Osteoblast (primary cell): Measurements from ENCODE around the gene NUDC. TPM values are rescaled to one million over a fixed set of nuclear protein-coding genes. Genes with fewer than 3 reads are reported as not detected.

Experiments
- DNase-seq: peaks from one replicate; pipeline ENCODE4 v3.0.0; 2011; ENCODE audit warnings: low spot score, mixed read lengths; ENCODE audit not compliant: insufficient read length; ENCODE audit errors: missing footprints
- H2AFZ ChIP-seq: 2 replicates; pipeline ENCODE4 v1.6.0; 2011; ENCODE audit warnings: mild to moderate bottlenecking, low read length
- H3K27ac ChIP-seq: 2 replicates; pipeline ENCODE4 v1.5.1; 2011; ENCODE audit warnings: mild to moderate bottlenecking, low read depth, low read length, moderate library complexity
- H3K27me3 ChIP-seq: 2 replicates; pipeline ENCODE4 v1.6.0; 2012; ENCODE audit warnings: mild to moderate bottlenecking, control low read depth, inconsistent platforms, low read length, moderate library complexity; ENCODE audit not compliant: insufficient read depth
- H3K36me3 ChIP-seq: 2 replicates; pipeline ENCODE4 v1.5.1; 2011; ENCODE audit warnings: mild to moderate bottlenecking, low read length, control low read depth, moderate library complexity; ENCODE audit not compliant: insufficient read depth
- H3K4me1 ChIP-seq: 2 replicates; pipeline ENCODE4 v1.5.1; 2011; ENCODE audit warnings: mild to moderate bottlenecking, low read length, control low read depth, moderate library complexity; ENCODE audit not compliant: insufficient read depth
- H3K4me2 ChIP-seq: 2 replicates; pipeline ENCODE4 v1.6.0; 2011; ENCODE audit warnings: mild to moderate bottlenecking, low read length; ENCODE audit not compliant: insufficient read depth
- H3K4me3 ChIP-seq: fragments of 200-600 bp; sonication (generic); 3 replicates; pipeline ENCODE4 v1.5.1; 2012; ENCODE audit warnings: mild to moderate bottlenecking, low read length, inconsistent platforms; ENCODE audit not compliant: insufficient read depth
- H3K79me2 ChIP-seq: 2 replicates; pipeline ENCODE4 v1.6.0; 2012; ENCODE audit warnings: mild to moderate bottlenecking, low read length, control low read depth, inconsistent platforms; ENCODE audit not compliant: insufficient read depth
- H3K9me3 ChIP-seq: 2 replicates; pipeline ENCODE4 v1.5.1; 2011; ENCODE audit warnings: low read depth, low read length, control low read depth
- H4K20me1 ChIP-seq: 2 replicates; pipeline ENCODE4 v1.6.0; 2012; ENCODE audit warnings: mild to moderate bottlenecking, low read length, control low read depth; ENCODE audit not compliant: insufficient read depth
- total RNA-seq: library from RNA; depleted of rRNA; stranded (reverse); fragments of >200 nt; gene quantifications from 2 replicates; pipeline ENCODE4 v1.2.3, GENCODE V29; 2012
- TF ChIP-seq, protein P1 (sequence below): IDR thresholded peaks from 2 replicates; pipeline ENCODE4 v1.5.1; 2011; ENCODE audit warnings: mild to moderate bottlenecking, low read depth, low read length, moderate library complexity; ENCODE audit errors: extremely low read depth

The NUDC gene
- total RNA-seq, 1 donor, result 15.9 TPM

DNA sequence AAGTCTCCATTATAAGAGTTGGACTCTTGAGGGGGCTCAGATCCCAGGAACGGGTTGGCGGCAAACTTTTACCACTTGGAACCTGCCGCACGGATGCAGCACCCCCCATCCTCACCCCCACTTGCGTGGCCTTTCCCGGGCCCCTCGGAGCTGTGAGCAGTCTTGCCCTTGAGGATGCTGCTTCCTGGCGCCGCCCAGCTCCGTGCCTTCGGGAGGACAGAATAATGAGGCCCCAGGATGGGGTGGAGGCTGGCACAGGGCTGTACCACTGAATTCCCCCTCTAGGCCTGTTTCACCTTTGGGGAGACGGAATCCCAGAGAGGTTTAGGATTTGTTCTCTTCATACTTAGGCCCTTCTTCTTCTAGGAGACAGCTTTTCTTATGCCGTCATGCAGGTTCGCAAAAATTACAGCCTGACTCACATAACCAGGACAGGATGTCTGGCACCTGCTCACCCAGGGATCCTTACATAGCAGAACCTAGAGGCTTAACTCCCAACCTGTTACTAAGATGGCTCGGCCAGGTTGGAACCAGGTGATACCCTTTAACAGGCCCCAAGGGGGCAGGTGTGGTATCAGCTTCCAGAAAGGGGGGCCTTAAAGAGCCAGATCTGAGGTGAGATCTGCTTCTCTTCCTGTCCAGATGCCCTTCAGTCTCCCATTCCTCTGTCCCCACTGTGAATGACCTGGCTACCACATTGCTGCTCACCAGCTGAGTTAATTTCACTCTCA lies 73.4 kb downstream of the NUDC start:
- Histone ChIP-seq H3K4me2 (peak overlapping the region; percentile 84), H4K20me1 (no peaks in the 10 kb centered on the region), H3K36me3 (no peaks in the 10 kb centered on the region), H3K4me3 (peak overlapping the region; percentile 76), H3K79me2 (peaks cover 5% of the 10 kb centered on the region), H3K27me3 (peaks cover 6% of the 10 kb centered on the region), H3K27ac (no peak overlapping the region), H2AFZ (peak overlapping the region; percentile 62), H3K4me1 (peaks cover 34% of the 10 kb centered on the region), H3K9me3 (no peaks in the 10 kb centered on the region)
- DNase-seq, result peak; percentile 75
- TF ChIP-seq, protein P1, sequence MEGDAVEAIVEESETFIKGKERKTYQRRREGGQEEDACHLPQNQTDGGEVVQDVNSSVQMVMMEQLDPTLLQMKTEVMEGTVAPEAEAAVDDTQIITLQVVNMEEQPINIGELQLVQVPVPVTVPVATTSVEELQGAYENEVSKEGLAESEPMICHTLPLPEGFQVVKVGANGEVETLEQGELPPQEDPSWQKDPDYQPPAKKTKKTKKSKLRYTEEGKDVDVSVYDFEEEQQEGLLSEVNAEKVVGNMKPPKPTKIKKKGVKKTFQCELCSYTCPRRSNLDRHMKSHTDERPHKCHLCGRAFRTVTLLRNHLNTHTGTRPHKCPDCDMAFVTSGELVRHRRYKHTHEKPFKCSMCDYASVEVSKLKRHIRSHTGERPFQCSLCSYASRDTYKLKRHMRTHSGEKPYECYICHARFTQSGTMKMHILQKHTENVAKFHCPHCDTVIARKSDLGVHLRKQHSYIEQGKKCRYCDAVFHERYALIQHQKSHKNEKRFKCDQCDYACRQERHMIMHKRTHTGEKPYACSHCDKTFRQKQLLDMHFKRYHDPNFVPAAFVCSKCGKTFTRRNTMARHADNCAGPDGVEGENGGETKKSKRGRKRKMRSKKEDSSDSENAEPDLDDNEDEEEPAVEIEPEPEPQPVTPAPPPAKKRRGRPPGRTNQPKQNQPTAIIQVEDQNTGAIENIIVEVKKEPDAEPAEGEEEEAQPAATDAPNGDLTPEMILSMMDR, result no peak

DNA sequence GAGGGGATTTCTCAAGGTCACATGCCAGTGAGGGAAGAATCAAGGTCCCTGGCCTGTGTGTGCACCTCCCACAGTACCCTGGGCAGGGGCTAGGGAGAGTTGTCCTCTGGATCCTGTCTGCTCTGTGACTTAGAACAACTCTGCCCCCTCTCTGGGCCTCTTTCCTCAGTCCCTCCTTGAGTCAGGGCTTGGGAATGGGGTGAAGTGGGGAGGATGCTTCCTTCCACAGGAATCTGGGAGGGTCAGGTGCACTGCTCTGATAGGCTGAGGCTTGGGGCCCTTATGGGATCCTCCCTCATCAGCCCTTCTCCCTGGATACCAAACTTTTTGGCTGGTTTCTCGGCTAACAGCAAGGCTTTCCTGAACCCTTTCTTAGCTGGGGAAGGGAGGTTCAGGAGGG lies 74.5 kb downstream of the NUDC start:
- H3K36me3 ChIP-seq, result no peaks in the 10 kb centered on the region
- H3K9me3 ChIP-seq, result no peaks in the 10 kb centered on the region
- H3K4me1 ChIP-seq, result peaks cover 45% of the 10 kb centered on the region
- H4K20me1 ChIP-seq, result no peaks in the 10 kb centered on the region
- peaks cover 6% of the 10 kb centered on the region for H3K27me3 ChIP-seq
- no peak overlapping the region for H3K27ac ChIP-seq
- TF ChIP-seq, protein P1, result no peak
- peak; percentile 93 for DNase-seq
- no peak overlapping the region for H3K4me3 ChIP-seq
- H3K4me2 ChIP-seq, result no peak overlapping the region
- H2AFZ ChIP-seq, result no peak overlapping the region
- H3K79me2 ChIP-seq, result peaks cover 5% of the 10 kb centered on the region

Other genes starting within 250 kb of the NUDC start
- 22.8 and 23.6 TPM in 2 replicates for gene ARID1A, start 225.7 kb upstream of the NUDC start, total RNA-seq
- gene PIGV, start 133.8 kb upstream of the NUDC start, total RNA-seq, result 18.1 and 19.2 TPM in 2 replicates
- gene ZDHHC18, start 95.1 kb upstream of the NUDC start, total RNA-seq, result 6.2 and 7.6 TPM in 2 replicates
- under 0.01 and 0.29 TPM in 2 replicates for gene SFN, start 58.6 kb upstream of the NUDC start, total RNA-seq
- 8.0 and 8.3 TPM in 2 replicates for gene GPN2, start 31.5 kb upstream of the NUDC start, total RNA-seq
- 10.3 and 10.9 TPM in 2 replicates for gene GPATCH3, start 21.3 kb upstream of the NUDC start, total RNA-seq
- not detected in 2 replicates for gene NR0B2, start 7.8 kb upstream of the NUDC start, total RNA-seq
- gene KDF1, start 38.7 kb downstream of the NUDC start, total RNA-seq, result not detected in 2 replicates
- gene TRNP1, start 71.9 kb downstream of the NUDC start, total RNA-seq, result 6.5 TPM in 2 replicates
- gene TENT5B, start 91.1 kb downstream of the NUDC start, total RNA-seq, result 10.0 and 11.2 TPM in 2 replicates
- gene SLC9A1, start 233.4 kb downstream of the NUDC start, total RNA-seq, result 6.2 and 7.6 TPM in 2 replicates